BJ (cell line): ENCODE measurements around the gene BEGAIN. TPM values are rescaled to one million over a fixed set of nuclear protein-coding genes. Genes with fewer than 3 reads are reported as not detected.

Source experiments
- CTCF ChIA-PET: fragments of 350-600 bp; formaldehyde crosslinking; extraction: SDS; loops from one replicate; lab custom pipeline; 2021; ENCODE audit warnings: antibody characterized with exemption, inconsistent platforms; lab: Yijun Ruan, JAX
- POLR2A ChIA-PET: fragments of 300-600 bp; sonication (Branson Sonifier 250); formaldehyde crosslinking; extraction: SDS; loops from one replicate; lab custom pipeline; 2021; ENCODE audit warnings: antibody characterized with exemption; lab: Charles Lee
- DNase-seq: peaks from one replicate; pipeline ENCODE4 v3.0.0-alpha.2; 2011; ENCODE audit warnings: low read depth
- H3K27me3 ChIP-seq: 2 replicates; pipeline ENCODE4 v1.6.0; 2011; ENCODE audit warnings: low read length; ENCODE audit not compliant: control insufficient read depth, insufficient read depth
- H3K36me3 ChIP-seq: 2 replicates; pipeline ENCODE4 v1.5.1; 2011; ENCODE audit warnings: low read length; ENCODE audit not compliant: control insufficient read depth, insufficient read depth
- H3K4me3 ChIP-seq: 2 replicates; pipeline ENCODE4 v1.5.1; 2011; ENCODE audit warnings: low read depth, mild to moderate bottlenecking, control low read depth, low read length
- CTCF ChIP-seq: IDR thresholded peaks from 2 replicates; pipeline ENCODE4 v1.5.1; 2011; ENCODE audit warnings: low read depth, mild to moderate bottlenecking, control low read depth, inconsistent platforms, low read length, moderate library complexity; ENCODE audit not compliant: insufficient read depth
- polyA plus RNA-seq: library from polyadenylated mRNA; depleted of rRNA; stranded (reverse); fragments of >200 nt; gene quantifications from 2 replicates; pipeline ENCODE4 v1.2.3, GENCODE V29; 2011

BEGAIN gene
- polyA plus RNA-seq, 1 experiment = 0.22 TPM

GRCh38 chr14:100616854-100617409 lies 29.7 kb upstream of the BEGAIN start:
- Histone ChIP-seq H3K4me3 (no peak overlapping the region), H3K36me3 (no peaks in the 10 kb centered on the region), H3K27me3 (peaks cover 10% of the 10 kb centered on the region)
- CTCF ChIA-PET = interaction anchor here (0.6 to 1.3 kb wide), 4 partner anchors 15 to 457 kb away, joined by 3 to 4 read pairs (median 4); no protein-coding TSS in a partner anchor
- TF ChIP-seq CTCF = no peak
- POLR2A ChIA-PET = no interaction called here
- no peak for DNase-seq

GRCh38 chr14:100615736-100616695 lies 28.8 kb upstream of the BEGAIN start:
- Histone ChIP-seq H3K4me3 (no peak overlapping the region), H3K36me3 (no peaks in the 10 kb centered on the region), H3K27me3 (peaks cover 11% of the 10 kb centered on the region)
- ChIA-PET POLR2A (no interaction called here), CTCF (interaction anchor here (1.0 kb wide), 1 partner anchor 233 kb away, joined by 4 read pairs; no protein-coding TSS in a partner anchor)
- no peak for TF ChIP-seq CTCF
- DNase-seq = no peak

GRCh38 chr14:100614803-100615202 lies 27.6 kb upstream of the BEGAIN start:
- DNase-seq = no peak
- ChIA-PET CTCF (no interaction called here), POLR2A (no interaction called here)
- H3K36me3 ChIP-seq = no peaks in the 10 kb centered on the region
- H3K27me3 ChIP-seq = peaks cover 11% of the 10 kb centered on the region
- no peak overlapping the region for H3K4me3 ChIP-seq
- TF ChIP-seq CTCF = no peak

- Histone ChIP-seq H3K36me3 (no peaks in the 10 kb centered on the region), H3K4me3 (no peak overlapping the region), H3K27me3 (peaks cover 8% of the 10 kb centered on the region)
- ChIA-PET CTCF (interaction anchor here (0.7 kb wide), 1 partner anchor 1004 kb away, joined by 4 read pairs; no protein-coding TSS in a partner anchor), POLR2A (no interaction called here)
- TF ChIP-seq CTCF = no peak
- DNase-seq = no peak
These were observed 25.8 kb upstream of the BEGAIN start for GRCh38 chr14:100612986-100613385.

- H3K4me3 ChIP-seq = no peak overlapping the region
- POLR2A ChIA-PET = no interaction called here
- peaks cover 4% of the 10 kb centered on the region; the same call in 1 of the 2 replicates for H3K27me3 ChIP-seq
- TF ChIP-seq CTCF = no peak
- no peak for DNase-seq
- CTCF ChIA-PET = no interaction called here
- no peaks in the 10 kb centered on the region for H3K36me3 ChIP-seq
These were observed 24.7 kb upstream of the BEGAIN start for GRCh38 chr14:100611811-100612480.
